Mesendoderm (in vitro differentiated cells): Measurements from ENCODE around the gene GBE1.

Experiments used
- DNase-seq: peaks from one replicate; pipeline ENCODE4 v3.0.0; 2013
- H2AK5ac ChIP-seq: 2 replicates; pipeline ENCODE4 v1.6.1; 2013; ENCODE audit warnings: low read length, inconsistent platforms
- H2BK120ac ChIP-seq: 2 replicates; pipeline ENCODE4 v1.6.1; 2013; ENCODE audit warnings: low read depth, mild to moderate bottlenecking, low read length, moderate library complexity, mixed read lengths
- H2BK15ac ChIP-seq: replicated peaks from 2 replicates; pipeline ENCODE4 v1.6.1; 2013; ENCODE audit warnings: low read depth, mild to moderate bottlenecking, moderate library complexity
- H2BK5ac ChIP-seq: 2 replicates; pipeline ENCODE4 v1.6.1; 2013; ENCODE audit warnings: low read length, inconsistent platforms
- H3K18ac ChIP-seq: 2 replicates; pipeline ENCODE4 v1.6.1; 2013; ENCODE audit warnings: mild to moderate bottlenecking, low read length, mixed read lengths
- H3K23ac ChIP-seq: one replicate; pipeline ENCODE4 v1.6.1; 2013; ENCODE audit warnings: low read length
- H3K27ac ChIP-seq: 2 replicates; pipeline ENCODE4 v1.5.1; 2013; ENCODE audit warnings: low read depth, mild to moderate bottlenecking, inconsistent platforms, low read length, moderate library complexity
- H3K27me3 ChIP-seq: 2 replicates; pipeline ENCODE4 v1.6.1; 2013; ENCODE audit warnings: low read length, control low read depth, mild to moderate bottlenecking, inconsistent platforms; ENCODE audit not compliant: insufficient read depth, poor library complexity
- H3K36me3 ChIP-seq: 2 replicates; pipeline ENCODE4 v1.6.1; 2013; ENCODE audit warnings: low read length, inconsistent platforms; ENCODE audit not compliant: control insufficient read depth, insufficient read depth
- H3K4ac ChIP-seq: one replicate; pipeline ENCODE4 v1.6.1; 2013; ENCODE audit warnings: low read depth, mild to moderate bottlenecking, low read length, moderate library complexity
- H3K4me1 ChIP-seq: 2 replicates; pipeline ENCODE4 v1.6.1; 2013; ENCODE audit warnings: low read depth, low read length, inconsistent platforms; ENCODE audit not compliant: control insufficient read depth
- H3K4me2 ChIP-seq: 2 replicates; pipeline ENCODE4 v1.6.1; 2013; ENCODE audit warnings: low read length
- H3K4me3 ChIP-seq: 2 replicates; pipeline ENCODE4 v1.5.1; 2013; ENCODE audit warnings: mild to moderate bottlenecking, low read length
- H3K56ac ChIP-seq: one replicate; pipeline ENCODE4 v1.6.1; 2013; ENCODE audit warnings: low read length
- H3K79me1 ChIP-seq: 2 replicates; pipeline ENCODE4 v1.6.1; 2013; ENCODE audit warnings: low read length, inconsistent platforms
- H3K79me2 ChIP-seq: 2 replicates; pipeline ENCODE4 v1.6.1; 2013; ENCODE audit warnings: mild to moderate bottlenecking, low read length; ENCODE audit not compliant: control insufficient read depth, insufficient read depth
- H3K9ac ChIP-seq: 2 replicates; pipeline ENCODE4 v1.6.1; 2013; ENCODE audit warnings: low read length, inconsistent platforms
- H4K5ac ChIP-seq: one replicate; pipeline ENCODE4 v1.6.1; 2013; ENCODE audit warnings: low read length
- H4K8ac ChIP-seq: one replicate; pipeline ENCODE4 v1.6.1; 2013; ENCODE audit warnings: low read depth, mild to moderate bottlenecking, control low read depth, low read length, moderate library complexity
- WGBS: extraction: QIAGEN DNeasy Blood & Tissue Kit; methylation state at CpG from one replicate; pipeline ENCODE4 v1.1.7; 2013; ENCODE audit warnings: low lambda C conversion rate, missing lambda C conversion rate; ENCODE audit not compliant: insufficient coverage; ENCODE audit errors: extremely low coverage; 5-methylcytosine and 5-hydroxymethylcytosine counted together

The GBE1 gene

GRCh38 chr3:81741216-81741615, 20.2 kb downstream of the GBE1 start:
- Histone ChIP-seq H3K18ac (no peak overlapping the region), H3K4me1 (no peaks in the 10 kb centered on the region), H3K36me3 (no peaks in the 10 kb centered on the region), H3K4ac (no peak overlapping the region), H2BK15ac (no peak overlapping the region), H3K56ac (no peak overlapping the region), H4K5ac (no peak overlapping the region), H3K23ac (no peak overlapping the region), H3K9ac (no peak overlapping the region), H3K27me3 (no peaks in the 10 kb centered on the region), H3K4me3 (no peak overlapping the region), H2BK120ac (no peak overlapping the region), H3K4me2 (no peak overlapping the region), H3K79me1 (no peaks in the 10 kb centered on the region), H4K8ac (no peak overlapping the region), H3K27ac (no peak overlapping the region), H2AK5ac (no peak overlapping the region), H2BK5ac (no peak overlapping the region), H3K79me2 (no peaks in the 10 kb centered on the region)
- no peak for DNase-seq
- WGBS = no CpG with 5 or more reads among the region's 1 CpG

- H3K4me1 ChIP-seq = no peaks in the 10 kb centered on the region
- H3K27ac ChIP-seq = no peak overlapping the region
- H2BK15ac ChIP-seq = no peak overlapping the region
- H3K4me3 ChIP-seq = no peak overlapping the region
- H3K4me2 ChIP-seq = no peak overlapping the region
- no peaks in the 10 kb centered on the region for H3K79me1 ChIP-seq
- no peak overlapping the region for H2AK5ac ChIP-seq
- H3K23ac ChIP-seq = no peak overlapping the region
- H2BK5ac ChIP-seq = no peak overlapping the region
- no peak overlapping the region for H3K56ac ChIP-seq
- H4K5ac ChIP-seq = no peak overlapping the region
- no peaks in the 10 kb centered on the region for H3K36me3 ChIP-seq
- no peak overlapping the region for H2BK120ac ChIP-seq
- WGBS = no CpG with 5 or more reads among the region's 1 CpG
- H3K79me2 ChIP-seq = no peaks in the 10 kb centered on the region
- H4K8ac ChIP-seq = no peak overlapping the region
- H3K4ac ChIP-seq = no peak overlapping the region
- H3K9ac ChIP-seq = no peak overlapping the region
- H3K27me3 ChIP-seq = no peaks in the 10 kb centered on the region
- no peak overlapping the region for H3K18ac ChIP-seq
- DNase-seq = no peak
These were observed 20.7 kb downstream of the GBE1 start for GRCh38 chr3:81740731-81741130.

- Histone ChIP-seq H3K4ac (no peak overlapping the region), H3K18ac (no peak overlapping the region), H3K4me3 (no peak overlapping the region), H3K4me2 (no peak overlapping the region), H3K36me3 (no peaks in the 10 kb centered on the region), H4K5ac (no peak overlapping the region), H2BK120ac (no peak overlapping the region), H3K79me1 (no peaks in the 10 kb centered on the region), H2AK5ac (no peak overlapping the region), H3K27me3 (no peaks in the 10 kb centered on the region), H3K9ac (no peak overlapping the region), H3K27ac (no peak overlapping the region), H3K79me2 (no peaks in the 10 kb centered on the region), H3K4me1 (no peaks in the 10 kb centered on the region), H2BK15ac (no peak overlapping the region), H3K23ac (no peak overlapping the region), H3K56ac (no peak overlapping the region), H2BK5ac (no peak overlapping the region), H4K8ac (no peak overlapping the region)
- DNase-seq = no peak
- WGBS = no CpG with 5 or more reads among the region's 5 CpGs
These were observed 26.1 kb downstream of the GBE1 start for GRCh38 chr3:81735334-81735733.

- H4K8ac ChIP-seq = no peak overlapping the region
- H3K56ac ChIP-seq = no peak overlapping the region
- no CpG with 5 or more reads among the region's 1 CpG for WGBS
- H3K4me1 ChIP-seq = no peaks in the 10 kb centered on the region
- H2BK120ac ChIP-seq = no peak overlapping the region
- no peaks in the 10 kb centered on the region for H3K27me3 ChIP-seq
- no peak overlapping the region for H3K27ac ChIP-seq
- no peaks in the 10 kb centered on the region for H3K79me2 ChIP-seq
- H3K9ac ChIP-seq = no peak overlapping the region
- H2AK5ac ChIP-seq = no peak overlapping the region
- no peaks in the 10 kb centered on the region for H3K79me1 ChIP-seq
- no peak overlapping the region for H2BK5ac ChIP-seq
- no peak overlapping the region for H3K4me2 ChIP-seq
- no peak overlapping the region for H3K23ac ChIP-seq
- no peak overlapping the region for H2BK15ac ChIP-seq
- H3K36me3 ChIP-seq = no peaks in the 10 kb centered on the region
- no peak overlapping the region for H4K5ac ChIP-seq
- H3K4me3 ChIP-seq = no peak overlapping the region
- no peak overlapping the region for H3K4ac ChIP-seq
- no peak for DNase-seq
- H3K18ac ChIP-seq = no peak overlapping the region
These were observed 26.7 kb downstream of the GBE1 start for GRCh38 chr3:81734742-81735141.

GRCh38 chr3:81732642-81733041, 28.8 kb downstream of the GBE1 start:
- no peaks in the 10 kb centered on the region for H3K79me1 ChIP-seq
- no peak overlapping the region for H3K4me3 ChIP-seq
- H3K27ac ChIP-seq = no peak overlapping the region
- no peak overlapping the region for H3K9ac ChIP-seq
- no peaks in the 10 kb centered on the region for H3K4me1 ChIP-seq
- no peak overlapping the region for H3K4me2 ChIP-seq
- H3K27me3 ChIP-seq = no peaks in the 10 kb centered on the region
- no peak overlapping the region for H4K5ac ChIP-seq
- H3K79me2 ChIP-seq = no peaks in the 10 kb centered on the region
- peak; percentile 14 for DNase-seq
- no peak overlapping the region for H3K56ac ChIP-seq
- H3K36me3 ChIP-seq = no peaks in the 10 kb centered on the region
- H2AK5ac ChIP-seq = no peak overlapping the region
- H3K4ac ChIP-seq = no peak overlapping the region
- no peak overlapping the region for H2BK120ac ChIP-seq
- H2BK15ac ChIP-seq = no peak overlapping the region
- H3K18ac ChIP-seq = no peak overlapping the region
- H2BK5ac ChIP-seq = no peak overlapping the region
- H4K8ac ChIP-seq = no peak overlapping the region
- no peak overlapping the region for H3K23ac ChIP-seq
- WGBS = no CpG with 5 or more reads among the region's 4 CpGs

GRCh38 chr3:81728766-81729544, 32.5 kb downstream of the GBE1 start:
- peak; percentile 9 for DNase-seq
- no CpG with 5 or more reads among the region's 2 CpGs for WGBS

More at GRCh38 chr3:81728766-81729544, 32.5 kb downstream of the GBE1 start:
- H3K27me3 ChIP-seq = no peaks in the 10 kb centered on the region
- H4K5ac ChIP-seq = no peak overlapping the region
- H3K4ac ChIP-seq = no peak overlapping the region
- no peak overlapping the region for H2AK5ac ChIP-seq
- H3K23ac ChIP-seq = no peak overlapping the region
- H2BK120ac ChIP-seq = no peak overlapping the region
- no peaks in the 10 kb centered on the region for H3K79me1 ChIP-seq
- H3K27ac ChIP-seq = no peak overlapping the region
- H3K79me2 ChIP-seq = no peaks in the 10 kb centered on the region
- no peak overlapping the region for H3K9ac ChIP-seq
- H3K56ac ChIP-seq = no peak overlapping the region
- no peak overlapping the region for H3K18ac ChIP-seq
- H3K4me3 ChIP-seq = no peak overlapping the region
- no peak overlapping the region for H3K4me2 ChIP-seq
- H2BK5ac ChIP-seq = no peak overlapping the region
- H4K8ac ChIP-seq = no peak overlapping the region
- H2BK15ac ChIP-seq = no peak overlapping the region
- no peaks in the 10 kb centered on the region for H3K36me3 ChIP-seq
- H3K4me1 ChIP-seq = no peaks in the 10 kb centered on the region
